Ovary (tissue), 9 donors: ENCODE measurements around the gene GALR2. TPM values are rescaled to one million over a fixed set of nuclear protein-coding genes. Genes with fewer than 3 reads are reported as not detected.
A peak's percentile ranks its signal among the peaks of the same experiment; 100 is the strongest.

Source experiments
- DNase-seq, 5 donors: peaks; one replicate each; pipeline ENCODE4 v3.0.0-alpha.2; 2019 to 2020
- H3K27ac ChIP-seq, 2 donors: fragments of 200-600 bp; one replicate each; pipeline versions ENCODE4 v1.5.1 to v1.8.0; 2019 to 2022
- H3K27me3 ChIP-seq: fragments of 200-600 bp; one replicate; pipeline ENCODE4 v1.8.0; 2022
- H3K36me3 ChIP-seq: fragments of 200-600 bp; sonication (generic); one replicate; pipeline ENCODE4 v1.5.1; 2019
- H3K4me1 ChIP-seq: one replicate; pipeline ENCODE4 v1.8.1; 2013; ENCODE audit warnings: mild to moderate bottlenecking, moderate library complexity; ENCODE audit not compliant: insufficient read depth
- H3K4me3 ChIP-seq: fragments of 200-600 bp; sonication (generic); one replicate; pipeline ENCODE4 v1.5.1; 2017
- H3K9me3 ChIP-seq, 2 donors: fragments of 200-600 bp in 1 of 2; sonication (generic) in 1 of 2; one replicate each; pipeline versions ENCODE4 v1.5.1 to v1.8.1; 2013 to 2019; ENCODE audit warnings: mild to moderate bottlenecking in 1 of 2, moderate library complexity in 1 of 2
- CTCF ChIP-seq, 3 donors: fragments of 450-650 bp in 2 of 3; fragments of 200-600 bp in 1 of 3; IDR thresholded peaks; one replicate each; pipeline versions ENCODE4 v1.5.1 to v1.8.0; 2016 to 2022; ENCODE audit warnings: antibody characterized with exemption in 3 of 3, mild to moderate bottlenecking in 1 of 3
- EP300 ChIP-seq: sonication (generic); formaldehyde crosslinking; IDR thresholded peaks from one replicate; pipeline ENCODE4 v1.6.1; 2017; ENCODE audit warnings: antibody characterized with exemption
- POLR2A ChIP-seq: fragments of 450-650 bp; IDR thresholded peaks from one replicate; pipeline ENCODE4 v1.6.1; 2017; ENCODE audit warnings: antibody characterized with exemption, mild to moderate bottlenecking, moderate library complexity
- WGBS, 3 donors: extraction: QIAGEN DNeasy Blood & Tissue Kit in 1 of 3; methylation state at CpG; one replicate each; pipeline versions ENCODE4 v1.1.5 to v1.1.7; 2013 to 2017; 5-methylcytosine and 5-hydroxymethylcytosine counted together
- intact Hi-C, 4 donors: fragments of 100-400 bp; cut with DNase I; formaldehyde crosslinking; loops; one replicate each; pipeline versions ENCODE4 v1.11.0 to v1.15.1; 2022 to 2023
- polyA plus RNA-seq, 2 donors: library from polyadenylated mRNA; stranded (reverse); fragments of 200-250 nt in 1 of 2; fragments of 350-450 nt in 1 of 2; fragmentation: Illumina TruSeq in 1 of 2; extraction: RNeasy Lipid Tissue Mini Kit (QIAGEN cat#74804) in 1 of 2; gene quantifications; one replicate each; pipeline ENCODE4 v1.2.3, GENCODE V29; 2013 to 2014
- total RNA-seq, 7 donors: library from RNA; depleted of rRNA in 2 of 7; stranded (reverse); fragments of >200 nt in 2 of 7; fragmentation: NEBNext Ultra II Directional in 3 of 7; extraction: Animal tissue kit (Norgen Biotek cat#: 25700) in 3 of 7; gene quantifications; one replicate each; pipeline versions ENCODE4 v1.1.0 to v1.2.4, GENCODE V29; 2016 to 2023
- donor health status: DM: no; HTN: no; CAD: no; lungs with moderate emphysema.
- donor health status: DM: no; HTN: no; CAD: no.
- donor health status: Bipolar disorder and iron deficiency.
- donor health status: DM: yes; HTN: yes; CAD: no.
- donor health status: DM: no; HTN: no; CAD: no.
- donor health status: DM: yes; HTN: yes; CAD: no.

The GALR2 gene
- total and polyA plus RNA-seq, 9 donors: 0.34 TPM; not detected in 8

GRCh38 chr17:76104140-76104895 lies 29.7 kb downstream of the GALR2 start:
- Histone ChIP-seq H3K4me1 (peaks cover 13% of the 10 kb centered on the region), H3K9me3 (no peaks in the 10 kb centered on the region), H3K36me3 (no peaks in the 10 kb centered on the region), H3K27ac (peak overlapping the region; percentile 9 to 43), H3K27me3 (no peaks in the 10 kb centered on the region), H3K4me3 (peak overlapping the region; percentile 75)
- TF ChIP-seq EP300: no peak
- no peak for TF ChIP-seq CTCF (IDR thresholded peaks at IDR 0.05)
- TF ChIP-seq POLR2A: no peak
- DNase-seq: no peak
- WGBS, 3 donors: 80 to 88% (median 84%) methylated on average over 29 of the region's 29 CpGs
- intact Hi-C loops: loop anchor here in 1 of 4 donors (5.0 kb wide), 1 partner anchor 92 kb away; no protein-coding TSS in a partner anchor

- WGBS, 3 donors: 74 to 77% (median 76%) methylated on average over 5 of the region's 5 CpGs
- no peak overlapping the region for H3K27ac ChIP-seq
- H3K27me3 ChIP-seq: no peaks in the 10 kb centered on the region
- no peak for TF ChIP-seq CTCF (IDR thresholded peaks at IDR 0.05)
- TF ChIP-seq POLR2A: no peak
- no peak for DNase-seq
- no peak overlapping the region for H3K4me3 ChIP-seq
- intact Hi-C loops: loop anchor here in 1 of 4 donors (5.0 kb wide), 1 partner anchor 93 kb away; no protein-coding TSS in a partner anchor
- H3K9me3 ChIP-seq: no peaks in the 10 kb centered on the region
- peaks cover 13% of the 10 kb centered on the region for H3K4me1 ChIP-seq
- H3K36me3 ChIP-seq: no peaks in the 10 kb centered on the region
Observed at GRCh38 chr17:76104896-76105231, 30.3 kb downstream of the GALR2 start.

GRCh38 chr17:76106703-76107102 lies 32.1 kb downstream of the GALR2 start:
- peaks cover 13% of the 10 kb centered on the region for H3K4me1 ChIP-seq
- DNase-seq: no peak
- H3K27ac ChIP-seq: no peak overlapping the region
- intact Hi-C loops: no loop called here
- H3K27me3 ChIP-seq: no peaks in the 10 kb centered on the region
- no peaks in the 10 kb centered on the region for H3K36me3 ChIP-seq
- TF ChIP-seq POLR2A: no peak
- no peak for TF ChIP-seq CTCF (IDR thresholded peaks at IDR 0.05)
- no peak for TF ChIP-seq EP300
- no peaks in the 10 kb centered on the region for H3K9me3 ChIP-seq
- WGBS, 3 donors: 67 to 77% (median 67%) methylated on average over 3 of the region's 3 CpGs
- no peak overlapping the region for H3K4me3 ChIP-seq

GRCh38 chr17:76107509-76107908 lies 32.9 kb downstream of the GALR2 start:
- DNase-seq: no peak
- 82 to 88% (median 84%) methylated on average over 6 of the region's 6 CpGs for WGBS, 3 donors

More at GRCh38 chr17:76107509-76107908, 32.9 kb downstream of the GALR2 start:
- Histone ChIP-seq H3K9me3 (no peaks in the 10 kb centered on the region), H3K4me1 (peaks cover 10% of the 10 kb centered on the region), H3K4me3 (no peak overlapping the region), H3K27me3 (no peaks in the 10 kb centered on the region), H3K27ac (no peak overlapping the region), H3K36me3 (no peaks in the 10 kb centered on the region)
- TF ChIP-seq POLR2A: no peak
- TF ChIP-seq CTCF (IDR thresholded peaks at IDR 0.05): no peak
- no peak for TF ChIP-seq EP300
- intact Hi-C loops: no loop called here
